MG63 (cell line): ENCODE measurements around the gene MX1. TPM values are rescaled to one million over a fixed set of nuclear protein-coding genes. Genes with fewer than 3 reads are reported as not detected.

ENCODE experiments used
- DNase-seq: peaks from one replicate; pipeline ENCODE4 v3.0.0-alpha.2; 2020
- H3K27me3 ChIP-seq: fragments of 250-450 bp; sonication (Bioruptor Pico); 2 replicates; pipeline ENCODE4 v1.5.1; 2020; ENCODE audit warnings: mild to moderate bottlenecking, moderate library complexity
- H3K36me3 ChIP-seq: fragments of 250-450 bp; sonication (Bioruptor Pico); 2 replicates; pipeline ENCODE4 v1.5.1; 2020; ENCODE audit warnings: mild to moderate bottlenecking, moderate library complexity
- H3K4me3 ChIP-seq: fragments of 250-450 bp; sonication (Bioruptor Pico); 2 replicates; pipeline ENCODE4 v1.5.1; 2020; ENCODE audit warnings: mild to moderate bottlenecking, moderate library complexity
- H3K9me3 ChIP-seq: fragments of 250-450 bp; sonication (Bioruptor Pico); 2 replicates; pipeline ENCODE4 v1.5.1; 2020; ENCODE audit warnings: mild to moderate bottlenecking, moderate library complexity
- total RNA-seq: library from RNA; depleted of rRNA; stranded (reverse); fragments of >200 nt; shearing (Covaris generic); gene quantifications from 2 replicates; pipeline ENCODE4 v1.2.3, GENCODE V29; 2014; ENCODE audit warnings: low replicate concordance

The MX1 gene
- total RNA-seq, 1 experiment from 2014 or later = 18.3 TPM

GRCh38 chr21:41425588-41425953 lies 468 bp upstream of the MX1 start:
- no peak for DNase-seq
- Histone ChIP-seq H3K4me3 (peak overlapping the region; percentile 67), H3K36me3 (no peaks in the 10 kb centered on the region), H3K27me3 (no peaks in the 10 kb centered on the region), H3K9me3 (no peaks in the 10 kb centered on the region)

GRCh38 chr21:41426676-41427404 lies 801 bp downstream of the MX1 start:
- DNase-seq = no peak
- H3K36me3 ChIP-seq = no peaks in the 10 kb centered on the region

GRCh38 chr21:41427556-41427955 lies 1.5 kb downstream of the MX1 start:
- no peaks in the 10 kb centered on the region for H3K27me3 ChIP-seq
- H3K4me3 ChIP-seq = no peak overlapping the region
- no peaks in the 10 kb centered on the region; the same call in 1 of the 2 replicates for H3K36me3 ChIP-seq
- no peaks in the 10 kb centered on the region for H3K9me3 ChIP-seq
- no peak for DNase-seq

More at GRCh38 chr21:41426676-41427404, 801 bp downstream of the MX1 start:
- H3K9me3 ChIP-seq = no peaks in the 10 kb centered on the region
- H3K27me3 ChIP-seq = no peaks in the 10 kb centered on the region
- peak overlapping the region; percentile 67 for H3K4me3 ChIP-seq

GRCh38 chr21:41428311-41428710 lies 2.3 kb downstream of the MX1 start:
- no peak for DNase-seq
- H3K27me3 ChIP-seq = no peaks in the 10 kb centered on the region
- no peaks in the 10 kb centered on the region for H3K9me3 ChIP-seq
- H3K4me3 ChIP-seq = no peak overlapping the region
- H3K36me3 ChIP-seq = no peaks in the 10 kb centered on the region; the same call in 1 of the 2 replicates

- no peaks in the 10 kb centered on the region for H3K9me3 ChIP-seq
- no peaks in the 10 kb centered on the region; the same call in 1 of the 2 replicates for H3K36me3 ChIP-seq
- no peak for DNase-seq
These were observed 2.8 kb downstream of the MX1 start for GRCh38 chr21:41428847-41429246.

GRCh38 chr21:41429305-41429704 lies 3.3 kb downstream of the MX1 start:
- Histone ChIP-seq H3K9me3 (no peaks in the 10 kb centered on the region), H3K36me3 (peaks cover 3% of the 10 kb centered on the region), H3K4me3 (no peak overlapping the region), H3K27me3 (no peaks in the 10 kb centered on the region)
- DNase-seq = no peak

More at GRCh38 chr21:41428847-41429246, 2.8 kb downstream of the MX1 start:
- no peaks in the 10 kb centered on the region for H3K27me3 ChIP-seq
- H3K4me3 ChIP-seq = no peak overlapping the region

- Histone ChIP-seq H3K4me3 (no peak overlapping the region), H3K27me3 (no peaks in the 10 kb centered on the region; the same call in 1 of the 2 replicates), H3K9me3 (peaks cover 5% of the 10 kb centered on the region), H3K36me3 (peaks cover 10% of the 10 kb centered on the region)
- no peak for DNase-seq
These were observed 4.0 kb downstream of the MX1 start for GRCh38 chr21:41429925-41430491.

GRCh38 chr21:41431788-41432548 lies 5.9 kb downstream of the MX1 start:
- H3K4me3 ChIP-seq = no peak overlapping the region
- DNase-seq = no peak
- no peaks in the 10 kb centered on the region; the same call in 1 of the 2 replicates for H3K27me3 ChIP-seq
- H3K36me3 ChIP-seq = peaks cover 28% of the 10 kb centered on the region
- peaks cover 7% of the 10 kb centered on the region for H3K9me3 ChIP-seq

- Histone ChIP-seq H3K4me3 (no peak overlapping the region), H3K9me3 (peaks cover 7% of the 10 kb centered on the region)
- no peak for DNase-seq
These were observed 6.8 kb downstream of the MX1 start for GRCh38 chr21:41432562-41433460.

GRCh38 chr21:41433566-41433965 lies 7.5 kb downstream of the MX1 start:
- DNase-seq = no peak
- peaks cover 7% of the 10 kb centered on the region for H3K9me3 ChIP-seq
- H3K4me3 ChIP-seq = no peak overlapping the region
- peaks cover 29% of the 10 kb centered on the region for H3K36me3 ChIP-seq
- H3K27me3 ChIP-seq = no peaks in the 10 kb centered on the region; the same call in 1 of the 2 replicates

More at GRCh38 chr21:41432562-41433460, 6.8 kb downstream of the MX1 start:
- Histone ChIP-seq H3K36me3 (peaks cover 29% of the 10 kb centered on the region), H3K27me3 (no peaks in the 10 kb centered on the region; the same call in 1 of the 2 replicates)

- no peak for DNase-seq
- H3K36me3 ChIP-seq = peaks cover 29% of the 10 kb centered on the region
- H3K9me3 ChIP-seq = peaks cover 7% of the 10 kb centered on the region
- no peak overlapping the region for H3K4me3 ChIP-seq
- no peaks in the 10 kb centered on the region; the same call in 1 of the 2 replicates for H3K27me3 ChIP-seq
These were observed 9.7 kb downstream of the MX1 start for GRCh38 chr21:41435706-41436105.

GRCh38 chr21:41437729-41438128 lies 11.7 kb downstream of the MX1 start:
- no peak for DNase-seq
- H3K4me3 ChIP-seq = no peak overlapping the region
- H3K9me3 ChIP-seq = peaks cover 7% of the 10 kb centered on the region
- H3K27me3 ChIP-seq = no peaks in the 10 kb centered on the region; the same call in 1 of the 2 replicates
- peaks cover 29% of the 10 kb centered on the region for H3K36me3 ChIP-seq

- Histone ChIP-seq H3K9me3 (peaks cover 7% of the 10 kb centered on the region), H3K4me3 (no peak overlapping the region), H3K36me3 (peaks cover 33% of the 10 kb centered on the region), H3K27me3 (no peaks in the 10 kb centered on the region; the same call in 1 of the 2 replicates)
- no peak for DNase-seq
These were observed 12.5 kb downstream of the MX1 start for GRCh38 chr21:41438425-41439113.

GRCh38 chr21:41439248-41439647 lies 13.2 kb downstream of the MX1 start:
- no peak for DNase-seq
- H3K27me3 ChIP-seq = no peaks in the 10 kb centered on the region; the same call in 1 of the 2 replicates
- H3K4me3 ChIP-seq = no peak overlapping the region
- peaks cover 7% of the 10 kb centered on the region for H3K9me3 ChIP-seq
- H3K36me3 ChIP-seq = peaks cover 32% of the 10 kb centered on the region

- no peak overlapping the region for H3K4me3 ChIP-seq
- peaks cover 19% of the 10 kb centered on the region for H3K36me3 ChIP-seq
- no peaks in the 10 kb centered on the region for H3K27me3 ChIP-seq
- H3K9me3 ChIP-seq = no peaks in the 10 kb centered on the region
- DNase-seq = no peak
These were observed 15.5 kb downstream of the MX1 start for GRCh38 chr21:41441546-41441945.
